Measurements from ENCODE around the gene ATAD1.

DNA sequence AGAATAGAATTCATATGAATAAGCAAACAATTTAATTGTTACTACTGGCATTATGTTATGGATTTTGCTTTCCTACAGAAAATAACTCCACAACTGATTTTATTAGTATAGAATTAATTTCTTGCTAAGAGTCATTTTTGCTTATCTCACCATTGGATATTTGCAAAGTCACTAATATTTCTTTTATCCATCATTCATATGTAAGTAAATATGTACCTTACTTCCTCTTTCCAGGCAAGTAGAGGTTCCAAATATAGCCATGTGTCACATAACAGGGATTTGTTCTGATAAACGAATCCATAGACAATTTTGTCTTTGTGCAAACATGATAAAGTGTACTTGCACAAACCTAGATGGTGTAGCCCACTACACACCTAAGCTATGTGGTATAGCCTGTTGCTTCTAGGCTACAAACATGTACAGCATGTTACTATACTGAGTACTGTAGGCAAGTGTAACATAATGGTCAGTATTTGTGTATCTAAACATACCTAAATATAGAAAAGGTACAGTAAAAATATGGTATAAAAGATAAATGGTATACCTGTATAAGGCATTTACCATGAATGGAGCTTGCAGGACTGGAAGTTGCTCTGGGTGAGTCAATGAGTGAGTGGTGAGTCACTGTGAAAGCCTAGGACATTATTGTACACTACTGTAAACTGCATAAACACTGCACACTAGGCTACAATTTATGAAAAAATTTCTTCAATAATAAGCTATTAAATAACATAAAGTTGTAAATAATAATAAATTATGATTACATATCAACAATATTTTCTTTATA is 27.0 kb upstream of the ATAD1 start:
- TF ChIP-seq, protein P1, sequence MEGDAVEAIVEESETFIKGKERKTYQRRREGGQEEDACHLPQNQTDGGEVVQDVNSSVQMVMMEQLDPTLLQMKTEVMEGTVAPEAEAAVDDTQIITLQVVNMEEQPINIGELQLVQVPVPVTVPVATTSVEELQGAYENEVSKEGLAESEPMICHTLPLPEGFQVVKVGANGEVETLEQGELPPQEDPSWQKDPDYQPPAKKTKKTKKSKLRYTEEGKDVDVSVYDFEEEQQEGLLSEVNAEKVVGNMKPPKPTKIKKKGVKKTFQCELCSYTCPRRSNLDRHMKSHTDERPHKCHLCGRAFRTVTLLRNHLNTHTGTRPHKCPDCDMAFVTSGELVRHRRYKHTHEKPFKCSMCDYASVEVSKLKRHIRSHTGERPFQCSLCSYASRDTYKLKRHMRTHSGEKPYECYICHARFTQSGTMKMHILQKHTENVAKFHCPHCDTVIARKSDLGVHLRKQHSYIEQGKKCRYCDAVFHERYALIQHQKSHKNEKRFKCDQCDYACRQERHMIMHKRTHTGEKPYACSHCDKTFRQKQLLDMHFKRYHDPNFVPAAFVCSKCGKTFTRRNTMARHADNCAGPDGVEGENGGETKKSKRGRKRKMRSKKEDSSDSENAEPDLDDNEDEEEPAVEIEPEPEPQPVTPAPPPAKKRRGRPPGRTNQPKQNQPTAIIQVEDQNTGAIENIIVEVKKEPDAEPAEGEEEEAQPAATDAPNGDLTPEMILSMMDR (IDR thresholded peaks at IDR 0.05; ENCODE audit: insufficient read depth, low read depth, low read length) = no peak
- no peak for TF ChIP-seq EZH2 (IDR thresholded peaks at IDR 0.05; ENCODE audit: insufficient read depth, low read length)

All from astrocyte (in vitro differentiated cells and primary cell).